Pons (tissue), 1 donor: ENCODE measurements around the gene SLC16A11.
"Not testable (repeated sequence)": the region's sequence is repeated elsewhere in the genome, so short reads cannot be mapped to it uniquely, and the experiment has no call there.

ENCODE experiments used
- DNase-seq: peaks from one replicate; pipeline ENCODE4 v3.0.0-alpha.2; 2016; ENCODE audit warnings: low spot score

The SLC16A11 gene, protein sequence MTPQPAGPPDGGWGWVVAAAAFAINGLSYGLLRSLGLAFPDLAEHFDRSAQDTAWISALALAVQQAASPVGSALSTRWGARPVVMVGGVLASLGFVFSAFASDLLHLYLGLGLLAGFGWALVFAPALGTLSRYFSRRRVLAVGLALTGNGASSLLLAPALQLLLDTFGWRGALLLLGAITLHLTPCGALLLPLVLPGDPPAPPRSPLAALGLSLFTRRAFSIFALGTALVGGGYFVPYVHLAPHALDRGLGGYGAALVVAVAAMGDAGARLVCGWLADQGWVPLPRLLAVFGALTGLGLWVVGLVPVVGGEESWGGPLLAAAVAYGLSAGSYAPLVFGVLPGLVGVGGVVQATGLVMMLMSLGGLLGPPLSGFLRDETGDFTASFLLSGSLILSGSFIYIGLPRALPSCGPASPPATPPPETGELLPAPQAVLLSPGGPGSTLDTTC

DNA sequence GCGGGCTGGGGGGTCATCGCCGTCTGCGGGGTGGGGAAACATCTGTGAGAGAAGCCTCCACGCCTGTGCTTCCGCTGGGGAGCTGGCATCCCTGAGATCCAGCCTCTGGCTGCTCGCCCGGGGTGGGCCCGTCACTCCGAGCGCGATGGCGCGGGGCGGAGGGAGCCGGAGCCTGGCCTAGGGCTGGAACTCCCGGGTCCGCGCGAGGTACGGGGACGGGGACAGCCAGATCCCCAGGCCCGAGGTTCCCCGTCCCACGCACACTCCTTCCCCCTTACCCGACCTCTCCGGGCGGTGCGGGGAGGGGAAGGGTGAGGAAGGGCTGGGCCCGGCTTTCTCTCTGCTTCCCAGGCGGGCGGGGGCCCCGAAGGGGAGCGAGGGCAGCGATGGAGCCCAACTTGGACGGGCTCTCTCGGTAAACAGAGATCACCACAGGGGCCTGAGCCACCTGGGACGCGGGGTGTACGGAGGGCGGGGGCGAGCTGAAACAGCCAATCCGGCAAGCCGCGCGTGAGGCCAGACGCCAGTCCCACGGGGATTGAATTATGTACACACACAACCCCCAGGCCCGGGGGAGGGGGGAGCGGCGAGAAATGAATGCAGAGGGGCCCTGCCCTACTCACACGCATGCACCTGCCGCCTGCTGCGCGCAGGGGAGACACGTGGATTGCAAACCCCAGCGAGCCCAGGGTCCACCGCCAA lies at the start of gene SLC16A11:
Gene SLC16A11 (minus strand): TSS at position 596 of the 702 bp plus-strand sequence. CDS start 579 bp downstream, at position 17.
- DNase-seq, result no peak

DNA sequence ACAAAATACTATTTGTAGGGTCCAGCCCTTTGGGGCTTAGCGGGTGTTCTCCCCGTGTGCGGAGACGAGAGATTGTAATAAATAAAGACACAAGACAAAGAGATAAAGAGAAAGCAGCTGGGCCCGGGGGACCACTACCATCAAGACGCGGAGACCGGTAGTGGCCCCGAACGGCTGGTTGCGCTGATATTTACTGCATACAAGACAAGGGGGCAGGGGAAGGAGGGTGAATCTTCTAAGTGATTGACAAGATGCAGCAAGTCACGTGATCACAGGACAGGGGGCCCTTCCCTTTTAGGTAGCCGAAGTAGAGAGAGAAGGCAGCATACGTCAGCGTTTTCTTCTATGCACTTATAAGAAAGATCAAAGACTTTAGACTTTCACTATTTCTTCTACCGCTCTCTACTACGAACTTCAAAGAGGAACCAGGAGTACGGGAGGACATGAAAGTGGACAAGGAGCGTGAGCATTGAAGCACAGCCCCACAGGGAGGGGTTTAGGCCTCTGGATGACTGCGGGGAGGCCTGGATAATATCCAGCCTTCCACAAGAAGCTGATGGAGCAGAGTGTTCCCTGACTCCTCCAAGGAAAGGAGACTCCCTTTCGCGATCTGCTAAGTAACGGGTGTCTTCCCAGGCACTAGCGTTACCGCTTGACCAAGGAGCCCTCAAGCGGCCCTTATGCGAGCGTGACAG lies 47.6 kb upstream of the SLC16A11 start:
- DNase-seq, result not testable (repeated sequence)

DNA sequence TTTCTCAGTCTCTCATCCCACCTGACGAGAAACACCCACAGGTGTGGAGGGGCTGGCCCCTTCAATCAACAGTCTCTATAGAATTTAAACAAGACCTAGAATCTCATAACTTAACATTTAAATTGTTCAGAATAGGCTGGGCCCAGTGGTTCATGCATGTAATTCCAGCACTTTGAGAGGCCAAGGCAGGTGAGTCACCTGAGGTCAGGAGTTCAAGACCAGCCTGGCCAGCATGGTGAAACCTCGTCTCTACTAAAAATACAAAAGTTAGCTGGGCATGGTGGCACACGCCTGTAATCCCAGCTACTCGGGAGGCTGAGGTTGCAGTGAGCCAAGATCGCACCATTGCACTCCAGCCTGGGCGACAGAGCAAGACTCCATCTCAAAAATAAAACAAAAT lies 45.7 kb upstream of the SLC16A11 start:
- DNase-seq, result not testable (repeated sequence)

DNA sequence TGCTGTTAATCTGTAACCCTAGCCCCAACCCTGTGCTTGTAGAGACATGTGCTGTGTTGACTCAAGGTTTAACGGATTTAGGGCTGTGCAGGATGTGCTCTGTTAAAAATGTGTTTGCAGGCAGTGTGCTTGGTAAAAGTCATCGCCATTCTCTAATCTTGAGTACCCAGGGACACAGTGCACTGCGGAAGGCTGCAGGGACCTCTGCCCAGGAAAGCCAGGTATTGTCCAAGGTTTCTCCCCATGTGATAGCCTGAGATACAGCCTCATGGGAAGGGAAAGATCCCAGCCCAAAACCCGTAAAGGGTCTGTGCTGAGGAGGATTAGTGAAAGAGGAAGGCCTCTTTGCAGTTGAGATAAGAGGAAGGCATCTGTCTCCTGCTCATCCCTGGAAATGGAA lies 44.5 kb upstream of the SLC16A11 start:
- DNase-seq, result not testable (repeated sequence)

DNA sequence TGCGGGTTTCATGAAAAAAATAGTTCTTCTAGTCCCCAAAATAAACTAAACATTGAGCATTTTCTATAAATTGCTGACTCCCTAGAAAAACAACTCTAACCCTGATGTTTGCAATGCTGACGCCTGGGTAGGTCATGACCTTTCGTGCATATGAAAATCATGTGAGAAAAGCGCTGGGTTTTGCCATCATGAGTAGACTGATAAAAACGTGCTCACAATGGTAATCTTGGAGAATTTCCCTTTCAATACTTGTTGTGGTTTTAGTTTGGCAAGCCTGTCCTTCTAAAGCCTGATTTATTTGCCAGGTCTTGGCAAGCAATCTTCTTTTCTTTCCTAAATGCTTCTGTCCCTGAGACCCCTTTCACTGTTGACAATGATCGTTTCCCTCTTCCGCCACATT lies 40.2 kb upstream of the SLC16A11 start:
- DNase-seq, result no peak

DNA sequence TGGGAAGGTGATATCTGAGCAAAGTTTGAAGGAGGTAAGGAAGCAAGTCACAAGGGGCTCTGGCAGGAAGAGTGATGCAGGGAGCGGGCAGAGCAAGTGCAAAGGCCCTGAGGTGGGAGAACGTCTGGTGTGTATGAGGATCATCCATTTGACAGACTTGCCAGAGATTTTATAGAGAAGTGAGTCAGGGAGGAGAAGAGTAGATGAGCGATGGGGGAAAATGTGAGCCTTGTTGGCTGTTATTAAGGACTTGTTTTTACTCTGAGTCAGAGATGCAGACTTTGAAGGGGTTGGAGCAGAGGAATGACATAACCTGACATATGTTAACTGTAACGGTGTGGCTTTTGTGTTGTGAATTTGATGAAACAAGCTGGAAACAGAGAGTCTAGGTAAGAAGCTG lies 39.7 kb upstream of the SLC16A11 start:
- DNase-seq, result no peak

DNA sequence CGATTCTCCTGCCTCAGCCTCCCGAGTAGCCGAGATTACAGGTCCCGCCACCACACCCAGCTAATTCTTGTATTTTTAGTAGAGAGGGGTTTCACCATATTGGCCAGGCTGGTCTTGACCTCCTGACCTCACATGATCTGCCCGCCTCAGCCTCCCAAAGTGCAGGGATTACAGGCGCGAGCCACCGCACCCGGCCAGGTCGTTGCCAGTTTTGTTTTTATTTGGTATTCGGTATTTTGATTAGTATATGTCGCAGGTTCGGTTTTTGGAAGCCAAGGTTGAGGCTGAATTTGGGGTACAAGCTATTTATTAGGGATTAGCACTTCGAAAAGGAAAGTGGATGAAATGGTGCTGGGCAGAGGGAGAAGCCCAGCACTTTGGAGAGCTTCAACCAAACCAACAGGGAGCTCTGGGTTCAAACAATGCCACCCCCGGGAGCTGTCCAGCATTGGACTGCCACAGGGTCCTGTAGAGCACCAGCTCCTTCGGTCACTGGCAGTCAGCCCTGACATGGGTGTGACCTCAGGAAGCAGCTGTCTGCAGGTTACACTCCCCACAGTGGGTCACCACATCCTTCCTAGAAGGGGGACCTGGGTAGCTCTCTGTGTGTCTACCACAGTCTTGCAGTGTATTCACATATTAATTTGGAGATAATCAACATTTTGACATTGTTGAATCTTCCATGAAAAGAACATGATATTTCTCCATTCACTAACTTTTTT lies 37.6 kb upstream of the SLC16A11 start:
- no peak for DNase-seq

DNA sequence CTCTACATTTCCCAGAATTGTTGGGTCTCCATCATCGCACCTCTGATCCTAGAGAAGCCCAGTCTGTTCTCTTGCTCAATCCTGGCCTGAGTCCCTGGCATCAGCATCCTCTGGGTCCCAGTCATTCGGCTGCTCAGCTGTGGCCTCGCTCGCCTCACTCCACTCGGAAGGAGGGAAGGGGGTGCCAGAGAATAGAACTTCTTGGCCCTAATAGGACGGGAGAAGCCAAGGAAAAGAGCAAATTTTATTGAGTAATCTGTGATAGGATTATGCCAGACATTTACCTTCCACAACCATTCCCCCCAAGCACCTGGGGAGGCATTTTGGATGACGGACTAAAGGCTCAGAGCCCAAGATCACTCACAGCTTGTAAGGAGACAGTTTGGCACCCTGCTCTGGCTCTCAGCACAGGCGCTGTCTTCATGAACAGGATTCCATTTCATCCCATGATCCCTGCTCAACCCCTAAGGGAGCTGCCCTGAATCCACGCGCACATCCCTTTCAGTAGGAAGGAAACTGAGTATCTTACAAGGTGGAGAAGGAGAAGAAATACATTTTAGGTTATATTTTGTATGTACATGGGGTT lies 36.7 kb upstream of the SLC16A11 start:
- DNase-seq, result no peak

DNA sequence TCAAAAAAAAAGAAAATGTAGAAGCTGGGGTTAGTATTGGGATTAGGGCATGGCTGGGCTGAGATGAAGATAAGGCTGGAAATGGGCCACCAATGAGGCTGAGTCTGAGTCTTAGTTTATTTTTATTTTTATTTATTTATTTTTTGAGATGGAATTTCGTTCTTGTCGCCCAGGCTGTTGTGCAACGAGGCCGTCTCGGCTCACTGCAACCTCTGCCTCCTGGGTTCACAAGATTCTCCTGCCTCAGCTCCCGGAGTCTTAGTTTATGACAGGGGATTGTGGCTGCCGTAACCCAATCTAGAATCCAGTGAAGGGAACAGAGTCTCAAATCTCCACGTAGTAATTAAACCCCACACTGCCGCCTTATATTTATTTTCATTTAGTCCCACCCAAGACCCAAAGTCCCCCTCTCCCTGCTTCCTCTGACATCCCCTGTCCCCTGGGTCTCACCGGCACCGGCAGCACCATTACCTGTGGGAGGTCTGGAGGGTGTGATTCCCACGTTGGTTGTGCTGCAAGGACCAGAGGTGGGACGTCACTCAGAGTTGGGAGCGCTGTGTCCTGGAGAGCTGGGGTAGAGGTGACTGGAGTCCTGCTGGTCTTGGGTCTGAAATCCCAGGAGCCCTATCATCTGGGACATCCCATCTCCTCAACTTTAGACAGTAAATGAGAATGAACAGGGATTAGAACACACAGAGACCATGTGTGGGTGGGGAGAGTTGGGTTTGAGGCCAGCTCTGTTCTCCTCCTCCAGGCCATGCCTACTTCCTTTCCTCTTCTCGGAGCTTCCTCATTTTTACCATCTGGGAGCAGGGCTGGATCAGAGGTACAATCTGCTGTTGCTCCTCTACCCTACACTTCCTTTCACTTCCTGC lies 35.9 kb upstream of the SLC16A11 start, which contains the start of gene CLEC10A:
Gene CLEC10A (minus strand): TSS at position 671 of the 875 bp plus-strand sequence. CDS start 1,439 bp downstream, outside the sequence.
- no peak for DNase-seq

DNA sequence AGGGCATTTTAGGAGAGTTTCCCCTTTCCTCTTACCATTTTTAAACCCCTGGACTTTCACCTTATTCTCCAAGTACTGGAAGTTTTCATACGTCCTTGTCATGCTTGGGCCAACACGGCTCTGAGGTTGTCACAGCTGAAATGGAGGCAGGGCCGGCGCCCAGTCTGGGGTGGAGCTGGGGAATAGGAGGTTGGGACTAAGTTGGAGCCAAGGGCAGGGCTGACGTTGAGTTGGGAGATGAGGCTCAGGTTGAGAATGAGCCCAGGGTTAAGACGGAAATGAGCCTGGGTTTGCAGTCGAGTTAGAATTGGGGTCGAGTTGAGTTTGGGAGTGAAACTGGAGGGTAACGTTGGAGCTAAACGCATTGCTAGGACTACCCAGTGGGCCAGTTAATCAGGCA lies 34.8 kb upstream of the SLC16A11 start:
- DNase-seq, result no peak

DNA sequence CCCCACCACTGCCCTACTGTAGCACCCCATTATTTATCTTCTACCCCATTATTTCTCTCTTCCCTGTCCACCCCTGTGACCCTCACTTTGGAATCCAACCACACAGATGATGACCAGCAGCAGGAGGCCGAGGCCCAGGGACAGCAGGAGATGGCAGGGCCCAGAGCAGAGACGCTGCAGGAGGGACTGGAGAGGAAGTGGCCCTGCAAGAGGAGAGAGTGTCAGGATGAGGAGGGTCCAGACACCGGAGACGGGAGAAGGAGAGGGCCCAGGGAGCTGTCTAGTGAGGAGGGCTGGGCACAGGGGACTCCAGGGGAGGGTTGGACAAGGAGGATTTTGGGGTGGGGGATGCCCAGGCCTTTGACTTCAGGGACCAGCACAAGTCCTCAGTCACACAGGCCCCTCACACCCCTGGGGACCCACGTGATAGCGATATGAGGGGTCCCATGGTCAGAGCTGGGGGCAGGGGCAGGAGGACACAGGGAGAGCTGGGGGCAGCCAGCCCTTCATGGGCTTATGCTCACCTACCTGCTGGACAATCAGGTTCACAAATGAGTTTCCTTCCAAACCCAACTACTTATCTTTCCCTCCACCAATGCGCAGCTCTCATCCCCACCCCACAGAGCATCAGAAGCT lies 34.1 kb upstream of the SLC16A11 start:
- no peak for DNase-seq

DNA sequence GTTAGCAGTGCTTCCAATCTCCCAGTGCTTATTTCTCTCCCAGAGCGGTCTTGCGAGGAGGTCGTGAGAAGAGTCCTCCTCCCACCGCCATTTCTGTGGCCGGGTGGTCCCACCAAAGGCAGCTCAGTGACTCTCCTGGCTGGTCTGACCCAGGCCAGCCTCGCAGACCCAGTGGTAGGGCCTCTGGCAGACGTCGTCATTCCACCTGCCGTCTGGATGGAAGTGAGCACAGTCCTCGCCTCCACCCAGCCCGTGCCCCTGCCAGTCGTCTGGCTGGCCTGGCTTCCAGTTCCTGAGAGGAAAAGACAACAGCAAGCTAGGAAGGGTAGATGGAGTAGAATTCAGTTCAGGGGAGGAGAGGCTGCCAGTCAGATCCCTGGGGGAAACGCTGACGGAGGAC lies 31.0 kb upstream of the SLC16A11 start:
- DNase-seq, result no peak

DNA sequence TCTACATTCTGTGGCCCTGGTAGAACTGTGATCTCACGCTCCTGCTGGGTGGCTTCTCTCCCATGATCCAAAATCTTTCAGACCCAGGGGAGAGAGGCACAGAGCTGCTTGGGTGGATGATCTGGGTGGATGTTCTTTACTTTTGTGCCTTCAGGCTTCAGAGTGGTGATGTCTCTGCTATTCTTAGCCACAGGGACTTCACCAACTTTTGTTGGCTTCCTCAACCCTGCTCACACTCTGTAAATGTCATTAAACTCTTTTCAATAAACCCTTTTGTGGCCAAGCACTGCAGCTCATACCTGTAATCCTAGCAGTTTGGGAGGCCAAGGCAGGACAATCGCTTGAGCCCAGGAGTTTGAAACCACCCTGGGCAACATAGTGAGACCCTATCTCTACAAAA lies 28.5 kb upstream of the SLC16A11 start:
- no peak for DNase-seq

DNA sequence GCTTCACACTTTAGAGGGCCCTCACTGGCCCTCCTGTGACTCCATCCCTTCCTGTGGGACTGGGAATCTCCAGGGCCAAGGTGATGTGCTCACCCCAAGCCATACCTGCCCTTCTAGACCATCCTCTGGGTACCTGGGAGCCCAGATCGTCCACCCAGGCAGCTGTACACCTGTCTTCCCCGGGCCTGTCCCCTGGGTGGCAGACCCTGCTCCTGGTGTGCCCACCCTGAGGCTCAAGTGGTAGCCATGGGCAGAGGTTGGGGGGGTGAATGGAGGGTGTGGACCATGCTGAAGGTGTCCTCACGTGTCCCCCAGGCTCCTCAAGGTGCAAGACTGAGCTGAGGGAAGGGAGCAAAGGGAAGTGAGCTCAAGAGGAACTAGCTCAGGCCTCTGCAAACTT lies 26.8 kb upstream of the SLC16A11 start:
- no peak for DNase-seq

DNA sequence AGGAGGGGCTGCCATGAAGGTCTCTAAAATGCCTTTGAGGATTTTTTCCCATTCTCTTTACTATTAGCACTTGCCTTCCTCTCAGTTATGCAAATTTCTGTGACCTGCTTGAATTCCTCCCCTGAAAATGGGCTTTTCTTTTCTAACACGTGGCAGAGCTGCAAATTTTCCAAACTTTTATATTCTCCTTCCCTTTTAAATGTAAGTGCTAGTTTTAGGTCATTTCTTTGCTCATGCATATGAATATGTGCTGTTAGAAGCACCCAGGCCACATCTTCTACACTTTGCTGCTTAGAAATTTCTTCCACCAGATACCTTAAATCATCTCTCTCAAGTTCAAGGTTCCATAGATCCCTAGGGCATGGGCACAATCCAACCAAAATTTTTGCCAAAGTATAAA lies 24.4 kb upstream of the SLC16A11 start:
- no peak for DNase-seq

DNA sequence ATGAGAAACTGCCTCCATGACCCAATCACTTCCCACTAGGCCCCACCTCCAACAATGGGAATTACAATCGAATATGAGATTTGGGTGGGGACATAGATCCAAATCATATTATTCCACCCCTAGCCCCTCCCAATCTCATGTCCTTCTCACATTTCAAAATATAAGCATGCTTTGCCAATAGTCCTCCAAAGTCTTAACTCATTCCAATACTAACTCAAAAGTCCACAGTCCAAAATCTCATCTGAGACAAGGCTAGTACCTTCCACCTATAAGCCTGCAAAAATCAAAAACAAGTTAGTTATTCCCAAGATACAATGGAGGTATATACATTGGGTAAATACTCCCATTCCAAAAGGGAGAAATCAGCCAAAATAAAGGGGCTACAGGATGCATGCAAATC lies 23.3 kb upstream of the SLC16A11 start:
- no peak for DNase-seq

DNA sequence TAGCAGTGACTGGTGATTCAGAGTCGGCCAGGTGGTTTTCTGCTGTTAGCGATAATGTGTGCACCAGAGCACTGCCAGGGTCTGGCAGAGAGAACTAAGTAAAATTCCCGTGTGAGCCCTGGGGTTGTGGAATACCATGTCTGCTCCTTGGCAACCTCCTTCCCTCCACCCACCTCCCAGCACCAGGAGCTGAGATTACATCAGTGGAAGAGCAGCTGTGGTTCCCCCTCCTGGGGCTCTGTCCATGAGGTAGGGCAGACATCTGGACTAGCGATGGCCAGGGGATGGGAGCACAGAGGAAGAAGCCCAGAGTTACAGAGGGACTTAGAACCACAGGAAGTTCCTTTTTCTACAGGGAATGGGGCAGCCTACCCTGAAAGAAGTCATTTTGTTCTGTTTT lies 20.4 kb upstream of the SLC16A11 start:
- no peak for DNase-seq

DNA sequence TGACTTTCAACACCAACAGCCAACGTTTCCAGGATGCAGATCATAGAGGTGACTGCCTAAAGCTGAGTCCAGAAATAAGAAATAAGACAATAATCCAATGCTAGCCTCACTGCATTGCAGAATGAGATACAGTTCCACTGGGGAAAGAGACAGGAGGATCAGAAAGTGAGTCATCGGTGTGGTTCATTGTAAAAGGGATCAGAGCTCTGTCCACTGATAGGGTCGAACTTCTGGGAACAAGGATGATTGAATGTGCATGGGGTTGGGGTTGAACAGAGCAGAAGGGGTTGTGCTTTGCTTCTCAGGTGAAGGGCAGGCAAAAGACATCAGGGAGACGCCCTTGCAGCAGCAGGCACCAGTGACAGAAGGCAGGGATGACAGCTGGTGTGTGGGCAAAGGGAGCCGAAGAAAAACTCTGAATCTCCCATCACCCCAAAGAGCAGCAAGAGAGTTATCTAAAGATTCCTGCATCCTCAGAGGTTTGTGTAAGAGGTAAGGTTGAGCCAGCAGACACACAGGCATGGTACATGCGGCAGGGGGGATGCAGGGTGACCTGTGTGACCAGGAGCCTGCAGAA lies 19.7 kb upstream of the SLC16A11 start:
- no peak for DNase-seq

DNA sequence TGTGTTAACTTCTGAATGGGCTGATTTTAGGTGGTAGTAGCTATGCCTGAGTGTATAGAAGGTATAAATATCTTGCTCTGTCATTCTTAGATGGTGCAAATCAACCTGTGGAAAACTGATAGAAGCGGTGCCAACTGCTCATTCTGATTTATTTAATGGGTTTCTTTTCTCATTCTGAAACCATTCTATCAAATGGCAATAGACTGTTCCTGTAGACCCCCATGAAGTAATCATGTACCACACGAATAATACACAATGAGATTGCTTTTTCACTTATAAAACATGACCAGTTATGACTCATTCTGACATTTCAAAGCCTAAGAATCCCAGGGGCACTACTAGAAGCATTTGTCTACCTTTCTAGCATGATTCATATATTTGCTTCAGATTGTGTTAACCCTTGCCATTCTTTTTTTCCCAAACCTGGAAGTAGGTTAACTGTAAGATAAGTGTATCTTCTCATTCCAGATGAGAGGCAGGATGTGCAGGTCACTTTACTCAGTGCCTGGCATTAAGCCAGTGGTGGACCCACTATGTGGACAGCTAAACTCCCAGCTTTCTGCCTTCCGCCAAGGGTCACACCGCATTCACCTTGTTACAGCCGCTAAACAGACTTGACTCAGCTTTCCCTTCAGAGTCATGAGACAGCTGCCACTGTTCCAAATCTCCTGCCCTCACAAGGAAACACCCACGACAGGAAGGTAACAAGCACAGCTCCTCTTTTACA lies 16.4 kb upstream of the SLC16A11 start:
- no peak for DNase-seq
